A673 (cell line): ENCODE data around the gene CLMP. TPM values are rescaled to one million over a fixed set of nuclear protein-coding genes. Genes with fewer than 3 reads are reported as not detected.

Experiments
- BruUV-seq: library from RNA; stranded (reverse); fragments of 400-500 nt; replicated peaks from 2 replicates; lab custom pipeline; 2021; lab: Mats Ljungman, UMichigan
- CTCF ChIA-PET: fragments of 300-600 bp; sonication (Branson Sonifier 250); formaldehyde crosslinking; loops from one replicate; lab custom pipeline; 2022; ENCODE audit warnings: antibody characterized with exemption; lab: Charles Lee
- POLR2A ChIA-PET: fragments of 300-600 bp; sonication (Branson Sonifier 250); formaldehyde crosslinking; loops from one replicate; lab custom pipeline; 2022; ENCODE audit warnings: antibody characterized with exemption; ENCODE audit not compliant: low non-redundant PET; lab: Charles Lee
- DNase-seq: peaks from one replicate; pipeline ENCODE4 v3.0.0-alpha.2; 2015; ENCODE audit warnings: low spot score
- H3K27ac ChIP-seq: fragments of 200-600 bp; sonication (generic); 2 replicates; pipeline ENCODE4 v1.5.1; 2016; ENCODE audit warnings: mixed run types, low read depth, mild to moderate bottlenecking, mixed read lengths, antibody characterized with exemption, low read length; ENCODE audit not compliant: poor library complexity, severe bottlenecking
- H3K27me3 ChIP-seq: fragments of 200-600 bp; sonication (generic); replicated peaks from 2 replicates; pipeline ENCODE4 v1.6.1; 2017; ENCODE audit warnings: mixed run types, low read depth, mild to moderate bottlenecking, mixed read lengths, antibody characterized with exemption, low read length; ENCODE audit not compliant: insufficient read depth, poor library complexity
- H3K36me3 ChIP-seq: fragments of 200-600 bp; sonication (generic); 2 replicates; pipeline ENCODE4 v1.6.1; 2016; ENCODE audit warnings: mixed run types, mild to moderate bottlenecking, mixed read lengths, antibody characterized with exemption, low read length; ENCODE audit not compliant: insufficient read depth, poor library complexity, severe bottlenecking
- H3K4me1 ChIP-seq: fragments of 200-600 bp; sonication (generic); 2 replicates; pipeline ENCODE4 v1.6.1; 2017; ENCODE audit warnings: mixed run types, mild to moderate bottlenecking, mixed read lengths, antibody characterized with exemption, low read length; ENCODE audit not compliant: insufficient read depth, poor library complexity, severe bottlenecking
- H3K4me3 ChIP-seq: fragments of 200-600 bp; sonication (generic); 2 replicates; pipeline ENCODE4 v1.5.1; 2016; ENCODE audit warnings: low read depth, mixed run types, mild to moderate bottlenecking, mixed read lengths, low read length; ENCODE audit not compliant: poor library complexity, severe bottlenecking
- H3K9me3 ChIP-seq: fragments of 200-600 bp; sonication (generic); 2 replicates; pipeline ENCODE4 v1.6.1; 2016; ENCODE audit warnings: mixed run types, low read depth, mild to moderate bottlenecking, mixed read lengths, antibody characterized with exemption, low read length; ENCODE audit not compliant: poor library complexity, severe bottlenecking
- EZH2 ChIP-seq: fragments of 200-600 bp; sonication (generic); IDR thresholded peaks from 2 replicates; pipeline ENCODE4 v1.6.1; 2017; ENCODE audit warnings: borderline replicate concordance, low read depth, mild to moderate bottlenecking, mixed read lengths, antibody characterized with exemption, low read length; ENCODE audit not compliant: poor library complexity, severe bottlenecking
- intact Hi-C: fragments of 100-400 bp; cut with micrococcal nuclease; formaldehyde crosslinking; loops from one replicate; pipeline ENCODE4 v1.10.0; 2022; ENCODE audit not compliant: unreplicated experiment
- total RNA-seq: library from RNA; stranded (reverse); gene quantifications from 2 replicates; pipeline ENCODE4 v1.2.3, GENCODE V29; 2021
- TF ChIP-seq, protein P1 (sequence below): fragments of 300-800, 200-600 bp; sonication (generic); conservative IDR thresholded peaks from 2 replicates; pipeline ENCODE4 v1.5.1; 2017; ENCODE audit warnings: low read depth, mild to moderate bottlenecking, antibody characterized with exemption, low read length, moderate library complexity, mixed read lengths

The CLMP gene
- total RNA-seq, 1 experiment from 2014 or later, result 62.6 TPM

DNA sequence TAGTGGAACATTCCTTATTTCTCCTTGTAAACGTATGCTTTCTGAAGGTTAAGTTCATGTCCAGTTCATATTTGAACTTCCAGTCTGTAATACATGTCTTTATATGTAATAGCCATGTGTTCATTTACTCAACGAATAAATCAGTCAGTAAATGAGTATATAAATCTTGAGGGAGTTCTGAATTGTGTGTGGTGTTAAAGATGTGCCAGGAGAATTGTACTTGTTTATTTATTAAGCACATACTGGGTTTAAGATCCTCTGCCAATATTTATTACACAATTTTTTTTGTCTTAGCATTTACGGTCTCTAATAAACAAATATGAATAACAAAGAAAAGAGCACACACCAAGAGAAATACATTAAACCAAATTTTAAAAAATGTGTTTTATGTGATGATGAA is 26.5 kb upstream of the CLMP start:
- Histone ChIP-seq H3K36me3 (no peaks in the 10 kb centered on the region), H3K27me3 (no peaks in the 10 kb centered on the region), H3K27ac (no peak overlapping the region), H3K4me1 (peaks cover 5% of the 10 kb centered on the region), H3K9me3 (no peaks in the 10 kb centered on the region), H3K4me3 (no peak overlapping the region)
- TF ChIP-seq, protein P1, sequence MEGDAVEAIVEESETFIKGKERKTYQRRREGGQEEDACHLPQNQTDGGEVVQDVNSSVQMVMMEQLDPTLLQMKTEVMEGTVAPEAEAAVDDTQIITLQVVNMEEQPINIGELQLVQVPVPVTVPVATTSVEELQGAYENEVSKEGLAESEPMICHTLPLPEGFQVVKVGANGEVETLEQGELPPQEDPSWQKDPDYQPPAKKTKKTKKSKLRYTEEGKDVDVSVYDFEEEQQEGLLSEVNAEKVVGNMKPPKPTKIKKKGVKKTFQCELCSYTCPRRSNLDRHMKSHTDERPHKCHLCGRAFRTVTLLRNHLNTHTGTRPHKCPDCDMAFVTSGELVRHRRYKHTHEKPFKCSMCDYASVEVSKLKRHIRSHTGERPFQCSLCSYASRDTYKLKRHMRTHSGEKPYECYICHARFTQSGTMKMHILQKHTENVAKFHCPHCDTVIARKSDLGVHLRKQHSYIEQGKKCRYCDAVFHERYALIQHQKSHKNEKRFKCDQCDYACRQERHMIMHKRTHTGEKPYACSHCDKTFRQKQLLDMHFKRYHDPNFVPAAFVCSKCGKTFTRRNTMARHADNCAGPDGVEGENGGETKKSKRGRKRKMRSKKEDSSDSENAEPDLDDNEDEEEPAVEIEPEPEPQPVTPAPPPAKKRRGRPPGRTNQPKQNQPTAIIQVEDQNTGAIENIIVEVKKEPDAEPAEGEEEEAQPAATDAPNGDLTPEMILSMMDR, result no peak
- TF ChIP-seq EZH2, result no peak
- ChIA-PET POLR2A (no interaction called here), CTCF (no interaction called here)
- BruUV-seq, result no TSS peak
- DNase-seq, result no peak
- intact Hi-C loops, result no loop called here

DNA sequence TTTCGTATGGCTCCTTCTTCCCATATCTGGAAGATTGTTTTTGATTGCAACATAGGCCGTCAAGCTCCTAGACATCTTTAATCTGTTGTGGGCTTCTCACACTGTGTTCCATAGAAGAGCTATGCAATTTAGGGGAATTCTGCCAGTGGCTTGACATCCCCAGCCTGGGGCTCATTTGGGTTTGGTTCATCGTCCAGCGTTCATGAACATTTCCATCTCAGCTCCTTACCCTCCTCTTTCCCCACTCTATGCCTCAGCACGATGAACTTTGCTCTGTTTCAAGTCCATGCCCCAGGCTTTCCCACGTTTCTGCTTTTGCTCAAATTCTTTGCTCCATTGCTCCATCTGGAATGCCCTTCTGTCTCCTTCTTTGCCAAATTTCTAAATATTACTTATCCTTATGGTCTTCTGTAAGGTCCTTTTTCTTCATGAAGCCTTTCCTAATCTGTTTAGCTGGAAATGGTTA is 26.1 kb upstream of the CLMP start:
- H3K27me3 ChIP-seq, result no peaks in the 10 kb centered on the region
- BruUV-seq, result no TSS peak
- TF ChIP-seq, protein P1, result no peak
- TF ChIP-seq EZH2, result no peak
- POLR2A ChIA-PET, result no interaction called here
- no peak for DNase-seq
- H3K36me3 ChIP-seq, result no peaks in the 10 kb centered on the region
- intact Hi-C loops, result no loop called here
- peaks cover 7% of the 10 kb centered on the region for H3K4me1 ChIP-seq
- no peaks in the 10 kb centered on the region for H3K9me3 ChIP-seq
- H3K27ac ChIP-seq, result no peak overlapping the region
- no peak overlapping the region for H3K4me3 ChIP-seq
- CTCF ChIA-PET, result no interaction called here

DNA sequence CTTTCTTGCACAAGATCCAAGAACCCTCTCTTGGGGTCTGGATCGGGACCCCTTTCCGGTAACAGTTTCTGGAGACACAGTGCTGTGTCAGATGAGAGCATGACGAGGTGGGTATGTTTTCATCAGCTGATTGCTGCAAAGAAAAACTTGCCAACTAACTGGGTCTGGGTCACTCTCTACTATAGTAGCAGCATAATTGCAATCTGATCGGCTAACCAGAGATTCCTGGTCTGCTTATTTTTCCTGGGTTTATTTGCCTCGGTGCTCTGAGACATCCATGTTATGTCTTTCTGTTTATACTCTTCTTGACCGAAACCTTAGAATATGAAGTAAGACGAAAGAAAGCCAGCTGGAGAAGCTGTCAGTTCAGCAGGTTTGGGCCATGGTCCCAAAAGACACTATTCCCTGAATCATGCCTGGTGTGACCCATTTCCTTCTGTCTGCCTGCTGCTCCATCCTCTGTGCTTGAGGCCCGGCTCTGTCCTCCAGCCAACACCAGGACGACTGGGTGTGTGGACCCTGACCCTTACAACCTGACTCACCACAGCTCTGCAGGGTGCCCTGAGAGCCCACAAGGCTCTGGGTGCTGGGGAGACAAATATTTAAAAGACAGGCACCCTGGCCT is 24.1 kb upstream of the CLMP start:
- ChIA-PET CTCF (no interaction called here), POLR2A (interaction anchor here (0.6 kb wide), 1 partner anchor 86 kb away, joined by 3 read pairs; no protein-coding TSS in a partner anchor)
- Histone ChIP-seq H3K4me3 (no peak overlapping the region), H3K36me3 (no peaks in the 10 kb centered on the region), H3K27me3 (no peaks in the 10 kb centered on the region), H3K27ac (no peak overlapping the region), H3K9me3 (no peaks in the 10 kb centered on the region), H3K4me1 (peaks cover 7% of the 10 kb centered on the region)
- BruUV-seq, result no TSS peak
- no peak for DNase-seq
- intact Hi-C loops, result no loop called here
- TF ChIP-seq, protein P1, result no peak
